ENCODE results near the gene HIRA. TPM values are rescaled to one million over a fixed set of nuclear protein-coding genes. Genes with fewer than 3 reads are reported as not detected.

HIRA gene
- total and polyA plus RNA-seq, 2 experiments from 2014 or later, result 9.4 to 58.3 TPM

DNA sequence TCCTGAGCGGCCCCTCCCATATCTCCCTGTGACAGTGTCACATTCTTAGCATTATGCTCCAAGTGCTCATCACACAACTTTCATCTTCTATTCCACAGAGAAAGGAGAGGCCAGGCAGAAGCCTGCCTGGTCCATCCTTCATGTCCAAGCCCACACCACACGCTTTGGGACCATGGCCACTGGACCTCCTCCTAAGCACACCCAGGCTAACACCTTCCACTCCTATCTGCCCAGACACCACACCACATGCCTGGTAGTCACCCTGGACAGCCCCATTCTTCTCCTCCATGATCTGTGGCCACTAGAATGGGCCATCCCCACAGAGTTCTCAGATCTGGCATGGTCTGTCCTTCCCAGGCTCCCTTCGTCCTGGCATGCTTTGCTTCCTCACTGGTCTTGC is 55.3 kb downstream of the HIRA start:
- Histone ChIP-seq H3K4me2 (no peak overlapping the region), H3K36me3 (ENCODE audit: insufficient read depth) (peaks cover 33% of the 10 kb centered on the region), H3K9me2 (ENCODE audit: insufficient read depth) (no peaks in the 10 kb centered on the region), H3K4me3 (no peak overlapping the region), H3K27ac (ENCODE audit: low read depth) (no peak overlapping the region), H3K4me1 (ENCODE audit: insufficient read depth) (no peaks in the 10 kb centered on the region), H2AFZ (no peak overlapping the region), H3F3A (replicated peaks; ENCODE audit: low read depth) (no peaks in the 10 kb centered on the region), H4K20me1 (replicated peaks; ENCODE audit: insufficient read depth) (peaks cover 7% of the 10 kb centered on the region), H3K27me3 (ENCODE audit: insufficient read depth) (no peaks in the 10 kb centered on the region), H3K79me2 (replicated peaks; ENCODE audit: insufficient read depth) (no peaks in the 10 kb centered on the region)
- peaks cover 53% of the 10 kb centered on the region for H3K36me3 Mint-ChIP-seq (ENCODE audit: low read depth)
- ATAC-seq (no peak), DNase-seq (ENCODE audit: low spot score) (no peak)
- TF ChIP-seq, protein P1, sequence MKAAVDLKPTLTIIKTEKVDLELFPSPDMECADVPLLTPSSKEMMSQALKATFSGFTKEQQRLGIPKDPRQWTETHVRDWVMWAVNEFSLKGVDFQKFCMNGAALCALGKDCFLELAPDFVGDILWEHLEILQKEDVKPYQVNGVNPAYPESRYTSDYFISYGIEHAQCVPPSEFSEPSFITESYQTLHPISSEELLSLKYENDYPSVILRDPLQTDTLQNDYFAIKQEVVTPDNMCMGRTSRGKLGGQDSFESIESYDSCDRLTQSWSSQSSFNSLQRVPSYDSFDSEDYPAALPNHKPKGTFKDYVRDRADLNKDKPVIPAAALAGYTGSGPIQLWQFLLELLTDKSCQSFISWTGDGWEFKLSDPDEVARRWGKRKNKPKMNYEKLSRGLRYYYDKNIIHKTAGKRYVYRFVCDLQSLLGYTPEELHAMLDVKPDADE (IDR thresholded peaks at IDR 0.05), result no peak
- TF ChIP-seq EZH2 (IDR thresholded peaks at IDR 0.05; ENCODE audit: low read depth, unreplicated experiment) (no peak), ZNF462 (CRISPR knock-in tag; IDR thresholded peaks at IDR 0.05) (no peak), CREB1 (CRISPR knock-in tag; IDR thresholded peaks at IDR 0.05; ENCODE audit: low read depth) (no peak), EZH2phosphoT487 (IDR thresholded peaks at IDR 0.05; ENCODE audit: unreplicated experiment) (no peak), STAT1 (IDR thresholded peaks at IDR 0.05; ENCODE audit: unreplicated experiment) (no peak), POLR2AphosphoS5 (IDR thresholded peaks at IDR 0.05; ENCODE audit: low read depth) (no peak), ZNF114 (CRISPR knock-in tag; IDR thresholded peaks at IDR 0.05) (no peak)
- TF ChIP-seq, protein P2, sequence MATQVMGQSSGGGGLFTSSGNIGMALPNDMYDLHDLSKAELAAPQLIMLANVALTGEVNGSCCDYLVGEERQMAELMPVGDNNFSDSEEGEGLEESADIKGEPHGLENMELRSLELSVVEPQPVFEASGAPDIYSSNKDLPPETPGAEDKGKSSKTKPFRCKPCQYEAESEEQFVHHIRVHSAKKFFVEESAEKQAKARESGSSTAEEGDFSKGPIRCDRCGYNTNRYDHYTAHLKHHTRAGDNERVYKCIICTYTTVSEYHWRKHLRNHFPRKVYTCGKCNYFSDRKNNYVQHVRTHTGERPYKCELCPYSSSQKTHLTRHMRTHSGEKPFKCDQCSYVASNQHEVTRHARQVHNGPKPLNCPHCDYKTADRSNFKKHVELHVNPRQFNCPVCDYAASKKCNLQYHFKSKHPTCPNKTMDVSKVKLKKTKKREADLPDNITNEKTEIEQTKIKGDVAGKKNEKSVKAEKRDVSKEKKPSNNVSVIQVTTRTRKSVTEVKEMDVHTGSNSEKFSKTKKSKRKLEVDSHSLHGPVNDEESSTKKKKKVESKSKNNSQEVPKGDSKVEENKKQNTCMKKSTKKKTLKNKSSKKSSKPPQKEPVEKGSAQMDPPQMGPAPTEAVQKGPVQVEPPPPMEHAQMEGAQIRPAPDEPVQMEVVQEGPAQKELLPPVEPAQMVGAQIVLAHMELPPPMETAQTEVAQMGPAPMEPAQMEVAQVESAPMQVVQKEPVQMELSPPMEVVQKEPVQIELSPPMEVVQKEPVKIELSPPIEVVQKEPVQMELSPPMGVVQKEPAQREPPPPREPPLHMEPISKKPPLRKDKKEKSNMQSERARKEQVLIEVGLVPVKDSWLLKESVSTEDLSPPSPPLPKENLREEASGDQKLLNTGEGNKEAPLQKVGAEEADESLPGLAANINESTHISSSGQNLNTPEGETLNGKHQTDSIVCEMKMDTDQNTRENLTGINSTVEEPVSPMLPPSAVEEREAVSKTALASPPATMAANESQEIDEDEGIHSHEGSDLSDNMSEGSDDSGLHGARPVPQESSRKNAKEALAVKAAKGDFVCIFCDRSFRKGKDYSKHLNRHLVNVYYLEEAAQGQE (IDR thresholded peaks at IDR 0.05; ENCODE audit: unreplicated experiment), result no peak
- H3K27me3 Mint-ChIP-seq (ENCODE audit: insufficient read depth, low read depth, poor library complexity), result peaks cover 7% of the 10 kb centered on the region
- no peak overlapping the region for H3K4me3 Mint-ChIP-seq
- H3K4me1 Mint-ChIP-seq, result no peaks in the 10 kb centered on the region
- H3K9me3 Mint-ChIP-seq, result no peaks in the 10 kb centered on the region
- H3K27ac Mint-ChIP-seq, result no peak overlapping the region
